ENCODE data around the gene SNIP1.

- TF ChIP-seq, protein P1, sequence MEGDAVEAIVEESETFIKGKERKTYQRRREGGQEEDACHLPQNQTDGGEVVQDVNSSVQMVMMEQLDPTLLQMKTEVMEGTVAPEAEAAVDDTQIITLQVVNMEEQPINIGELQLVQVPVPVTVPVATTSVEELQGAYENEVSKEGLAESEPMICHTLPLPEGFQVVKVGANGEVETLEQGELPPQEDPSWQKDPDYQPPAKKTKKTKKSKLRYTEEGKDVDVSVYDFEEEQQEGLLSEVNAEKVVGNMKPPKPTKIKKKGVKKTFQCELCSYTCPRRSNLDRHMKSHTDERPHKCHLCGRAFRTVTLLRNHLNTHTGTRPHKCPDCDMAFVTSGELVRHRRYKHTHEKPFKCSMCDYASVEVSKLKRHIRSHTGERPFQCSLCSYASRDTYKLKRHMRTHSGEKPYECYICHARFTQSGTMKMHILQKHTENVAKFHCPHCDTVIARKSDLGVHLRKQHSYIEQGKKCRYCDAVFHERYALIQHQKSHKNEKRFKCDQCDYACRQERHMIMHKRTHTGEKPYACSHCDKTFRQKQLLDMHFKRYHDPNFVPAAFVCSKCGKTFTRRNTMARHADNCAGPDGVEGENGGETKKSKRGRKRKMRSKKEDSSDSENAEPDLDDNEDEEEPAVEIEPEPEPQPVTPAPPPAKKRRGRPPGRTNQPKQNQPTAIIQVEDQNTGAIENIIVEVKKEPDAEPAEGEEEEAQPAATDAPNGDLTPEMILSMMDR (IDR thresholded peaks at IDR 0.05; ENCODE audit: borderline replicate concordance, extremely low read depth, low read length, poor library complexity, severe bottlenecking), result no peak
- TF ChIP-seq EZH2 (IDR thresholded peaks at IDR 0.05; ENCODE audit: borderline replicate concordance, low read depth, low read length, severe bottlenecking), result no peak
These were observed 34.5 kb downstream of the SNIP1 start for GRCh38 chr1:37519613-37520012.
